DOHH2 (cell line): ENCODE results near the gene TAX1BP1.

Experiments used
- CTCF ChIP-seq: fragments of 200-600 bp; sonication (generic); IDR thresholded peaks from one replicate; pipeline ENCODE4 v1.5.1; 2014; ENCODE audit warnings: antibody characterized with exemption, mild to moderate bottlenecking, low read depth, low read length; ENCODE audit not compliant: poor library complexity, severe bottlenecking
- EZH2phosphoT487 ChIP-seq: fragments of 200-600 bp; sonication (generic); IDR thresholded peaks from 2 replicates; pipeline ENCODE4 v1.6.1; 2017; ENCODE audit warnings: borderline replicate concordance, mild to moderate bottlenecking, antibody characterized with exemption, low read length, moderate library complexity, mixed read lengths

GRCh38 chr7:27861747-27862146 lies 121.8 kb downstream of the TAX1BP1 start:
- TF ChIP-seq CTCF (no peak), EZH2phosphoT487 (no peak)
